H1 (cell line): ENCODE measurements around the gene CFAP221. TPM values are rescaled to one million over a fixed set of nuclear protein-coding genes. Genes with fewer than 3 reads are reported as not detected.
"Not testable (repeated sequence)": the region's sequence is repeated elsewhere in the genome, so short reads cannot be mapped to it uniquely, and the experiment has no call there.

Source experiments
- CTCF ChIA-PET: fragments of 300-600 bp; sonication (Branson Sonifier 250); formaldehyde crosslinking; loops from one replicate; lab custom pipeline; 2021; ENCODE audit not compliant: partially characterized antibody; lab: Charles Lee
- POLR2A ChIA-PET: fragments of 300-600 bp; sonication (Branson Sonifier 250); formaldehyde crosslinking; loops from one replicate; lab custom pipeline; 2021; ENCODE audit warnings: inconsistent platforms; ENCODE audit not compliant: partially characterized antibody; lab: Charles Lee
- DNase-seq, 2 experiments: peaks; one replicate each; pipeline versions ENCODE4 v3.0.0 to v3.0.0-alpha.2; 2010 to 2022; ENCODE audit warnings: low spot score in 2 of 2, low read depth in 1 of 2, mixed read lengths in 1 of 2
- FAIRE-seq: peaks from 2 replicates; lab custom pipeline; 2011; peaks lifted over from hg19 to GRCh38; lab: Jason Lieb, UNC
- H2AFZ ChIP-seq: 2 replicates; pipeline ENCODE4 v1.8.1; 2012; ENCODE audit warnings: low read length, inconsistent platforms
- H2AK5ac ChIP-seq: 2 replicates; pipeline ENCODE4 v1.6.1; 2013; ENCODE audit warnings: low read depth, low read length
- H2BK120ac ChIP-seq: replicated peaks from 2 replicates; pipeline ENCODE3; 2013; ENCODE audit warnings: low read depth, low read length, inconsistent platforms
- H2BK12ac ChIP-seq: 2 replicates; pipeline ENCODE4 v1.6.1; 2013; ENCODE audit warnings: low read depth, low read length
- H2BK15ac ChIP-seq: 2 replicates; pipeline ENCODE4 v1.6.1; 2013; ENCODE audit warnings: low read length
- H2BK20ac ChIP-seq: 2 replicates; pipeline ENCODE4 v1.6.1; 2013; ENCODE audit warnings: low read length
- H2BK5ac ChIP-seq: 2 replicates; pipeline ENCODE4 v1.6.1; 2013; ENCODE audit warnings: low read depth, low read length
- H3K14ac ChIP-seq: 2 replicates; pipeline ENCODE4 v1.6.1; 2013; ENCODE audit warnings: inconsistent platforms; ENCODE audit not compliant: insufficient read length
- H3K18ac ChIP-seq: 2 replicates; pipeline ENCODE4 v1.6.1; 2013; ENCODE audit warnings: low read length; ENCODE audit errors: extremely low read depth
- H3K23ac ChIP-seq: 2 replicates; pipeline ENCODE4 v1.6.1; 2013; ENCODE audit warnings: inconsistent platforms; ENCODE audit not compliant: insufficient read length
- H3K23me2 ChIP-seq: 2 replicates; pipeline ENCODE4 v1.6.1; 2013; ENCODE audit warnings: low read depth, low read length
- H3K27ac ChIP-seq: 2 replicates; pipeline ENCODE4 v1.6.1; 2011; ENCODE audit warnings: low read depth, low read length, inconsistent platforms
- H3K27me3 ChIP-seq, 4 experiments: replicated peaks in 1 of 4; 1 replicate in 1 of 4; 2 replicates in 3 of 4; pipeline versions ENCODE4 v1.6.1 to v1.8.1; 2011 to 2013; ENCODE audit warnings: low read length in 3 of 4, mild to moderate bottlenecking in 3 of 4, inconsistent platforms in 2 of 4, mixed read lengths in 2 of 4, moderate library complexity in 1 of 4; ENCODE audit not compliant: control insufficient read depth in 3 of 4, insufficient read depth in 3 of 4; ENCODE audit errors: extremely low read depth in 1 of 4
- H3K36me3 ChIP-seq, 4 experiments: 2 replicates each; pipeline versions ENCODE4 v1.6.1 to v1.8.1; 2011 to 2013; ENCODE audit warnings: mild to moderate bottlenecking in 4 of 4, low read length in 3 of 4, moderate library complexity in 2 of 4, control low read depth in 1 of 4, inconsistent platforms in 1 of 4; ENCODE audit not compliant: insufficient read depth in 4 of 4, control insufficient read depth in 2 of 4
- H3K4ac ChIP-seq: replicated peaks from 2 replicates; pipeline ENCODE3; 2013; ENCODE audit warnings: low read length, low read depth, mixed read lengths, inconsistent platforms; ENCODE audit not compliant: insufficient read length
- H3K4me1 ChIP-seq, 4 experiments: replicated peaks in 1 of 4; 1 replicate in 1 of 4; 2 replicates in 3 of 4; pipeline versions ENCODE4 v1.6.1 to v1.8.1; 2011 to 2013; ENCODE audit warnings: low read length in 3 of 4, inconsistent platforms in 2 of 4, mixed read lengths in 1 of 4; ENCODE audit not compliant: insufficient read depth in 4 of 4, control insufficient read depth in 3 of 4
- H3K4me2 ChIP-seq, 2 experiments: 2 replicates each; pipeline versions ENCODE4 v1.6.1 to v1.8.1; 2011 to 2013; ENCODE audit warnings: low read depth in 2 of 2, low read length in 2 of 2, control low read depth in 1 of 2, inconsistent platforms in 1 of 2, mild to moderate bottlenecking in 1 of 2; ENCODE audit not compliant: insufficient read depth in 1 of 2
- H3K4me3 ChIP-seq, 4 experiments: fragments of 200-600, 300-600 bp in 1 of 4; sonication (generic), shearing (Covaris generic), sonication (Bioruptor Twin) in 1 of 4; 2 replicates each; pipeline versions ENCODE4 v1.5.1 to v1.8.1; 2011 to 2016; ENCODE audit warnings: low read length in 4 of 4, low read depth in 3 of 4, control low read depth in 2 of 4, inconsistent platforms in 2 of 4, mild to moderate bottlenecking in 2 of 4, mixed read lengths in 1 of 4, moderate library complexity in 1 of 4; ENCODE audit not compliant: insufficient read depth in 2 of 4; ENCODE audit errors: extremely low read depth in 1 of 4
- H3K56ac ChIP-seq: replicated peaks from 2 replicates; pipeline ENCODE3; 2013; ENCODE audit warnings: low read depth, mild to moderate bottlenecking, mixed read lengths, low read length, inconsistent platforms; ENCODE audit not compliant: insufficient read length
- H3K79me1 ChIP-seq: 2 replicates; pipeline ENCODE4 v1.6.1; 2013; ENCODE audit warnings: low read depth, low read length, control low read depth
- H3K79me2 ChIP-seq, 2 experiments: 2 replicates each; pipeline versions ENCODE4 v1.6.1 to v1.8.1; 2012 to 2013; ENCODE audit warnings: low read length in 2 of 2, mild to moderate bottlenecking in 2 of 2, inconsistent platforms in 1 of 2; ENCODE audit not compliant: insufficient read depth in 2 of 2, control insufficient read depth in 1 of 2
- H3K9ac ChIP-seq, 4 experiments: replicated peaks in 1 of 4; 1 replicate in 1 of 4; 2 replicates in 3 of 4; pipeline versions ENCODE4 v1.6.1 to v1.8.1; 2011 to 2013; ENCODE audit warnings: low read depth in 3 of 4, low read length in 3 of 4, control low read depth in 2 of 4, mild to moderate bottlenecking in 2 of 4, moderate library complexity in 2 of 4, inconsistent platforms in 1 of 4; ENCODE audit errors: extremely low read depth in 1 of 4
- H3K9me3 ChIP-seq, 2 experiments: 2 replicates each; pipeline versions ENCODE4 v1.6.1 to v1.8.1; 2012 to 2013; ENCODE audit warnings: mild to moderate bottlenecking in 2 of 2, moderate library complexity in 2 of 2, control low read depth in 1 of 2, inconsistent platforms in 1 of 2, low read depth in 1 of 2, low read length in 1 of 2, mixed read lengths in 1 of 2; ENCODE audit not compliant: insufficient read depth in 2 of 2
- H4K20me1 ChIP-seq, 2 experiments: replicated peaks in 1 of 2; 2 replicates each; pipeline versions ENCODE3 to v1.8.1; 2011 to 2013; ENCODE audit warnings: inconsistent platforms in 2 of 2, low read length in 2 of 2, mild to moderate bottlenecking in 1 of 2; ENCODE audit not compliant: insufficient read depth in 2 of 2, control insufficient read depth in 1 of 2
- H4K5ac ChIP-seq: 2 replicates; pipeline ENCODE4 v1.6.1; 2013; ENCODE audit warnings: low read length, low read depth, mixed read lengths, inconsistent platforms; ENCODE audit not compliant: insufficient read length
- H4K8ac ChIP-seq: 2 replicates; pipeline ENCODE4 v1.8.0; 2013; ENCODE audit warnings: mild to moderate bottlenecking, moderate library complexity, low read length, inconsistent platforms; ENCODE audit not compliant: insufficient read depth; ENCODE audit errors: extremely low read depth
- H4K91ac ChIP-seq: replicated peaks from 2 replicates; pipeline ENCODE3; 2013; ENCODE audit warnings: low read length, mixed read lengths, inconsistent platforms; ENCODE audit not compliant: insufficient read length
- BACH1 ChIP-seq: IDR thresholded peaks from 2 replicates; pipeline ENCODE4 v1.6.1; 2012; ENCODE audit warnings: low read length, improper control_type of control experiment
- KDM4A ChIP-seq: IDR thresholded peaks from one replicate; pipeline ENCODE4 v1.7.1; 2012; ENCODE audit warnings: low read depth, mild to moderate bottlenecking, moderate library complexity, low read length, inconsistent platforms; ENCODE audit not compliant: severe bottlenecking
- TAF1 ChIP-seq: IDR thresholded peaks from 2 replicates; pipeline ENCODE4 v1.6.1; 2011; ENCODE audit warnings: mild to moderate bottlenecking, low read depth, low read length
- TBP ChIP-seq: IDR thresholded peaks from 2 replicates; pipeline ENCODE4 v1.6.1; 2011; ENCODE audit warnings: low read depth, low read length, improper control_type of control experiment
- polyA plus RNA-seq, 7 experiments: library from polyadenylated mRNA; depleted of rRNA in 3 of 7; stranded (reverse) in 5 of 7; unstranded in 2 of 7; fragments of >200 nt in 5 of 7; fragments of 200-250 nt in 2 of 7; gene quantifications; 1 replicate in 5 of 7; 2 replicates in 1 of 7; 4 replicates in 1 of 7; pipeline versions ENCODE4 v1.2.1 to v1.2.3, GENCODE V29; 2011 to 2013; ENCODE audit warnings: missing spikeins in 2 of 7, mixed read lengths in 2 of 7
- total RNA-seq: library from RNA; stranded (reverse); fragmentation: NEBNext Ultra II Directional; extraction: Animal tissue kit (Norgen Biotek cat#: 25700); gene quantifications from 2 replicates; pipeline ENCODE4 v1.2.1, GENCODE V29; 2021

CFAP221 gene
- total and polyA plus RNA-seq, 2 of the 8 experiments (the other 6 are each of a cell fraction or from before 2014, with no cell fraction given) = 0.14 to 0.71 TPM

DNA sequence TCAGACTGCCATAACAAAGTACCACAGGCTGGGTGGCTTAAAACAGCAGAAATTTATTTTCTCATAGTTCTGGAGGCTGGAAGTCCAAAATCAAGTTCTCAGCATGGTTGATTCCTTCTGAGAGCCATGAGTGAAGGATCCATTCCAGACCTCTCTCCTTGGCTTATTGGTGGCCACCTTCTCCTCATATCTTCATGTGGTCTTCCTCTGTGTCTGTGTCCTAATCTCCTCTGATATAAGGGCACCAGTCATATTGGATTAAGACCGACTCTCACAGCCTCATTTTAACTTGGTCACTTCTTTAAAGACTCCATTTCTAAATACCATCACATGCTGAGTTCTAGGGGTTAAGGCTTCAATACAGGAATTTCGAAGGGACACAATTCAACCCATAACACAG is 65.1 kb downstream of the CFAP221 start (continued):
- TF ChIP-seq BACH1 = no peak
- TF ChIP-seq TAF1 = no peak
- TF ChIP-seq KDM4A = no peak
- no peak for TF ChIP-seq TBP

DNA sequence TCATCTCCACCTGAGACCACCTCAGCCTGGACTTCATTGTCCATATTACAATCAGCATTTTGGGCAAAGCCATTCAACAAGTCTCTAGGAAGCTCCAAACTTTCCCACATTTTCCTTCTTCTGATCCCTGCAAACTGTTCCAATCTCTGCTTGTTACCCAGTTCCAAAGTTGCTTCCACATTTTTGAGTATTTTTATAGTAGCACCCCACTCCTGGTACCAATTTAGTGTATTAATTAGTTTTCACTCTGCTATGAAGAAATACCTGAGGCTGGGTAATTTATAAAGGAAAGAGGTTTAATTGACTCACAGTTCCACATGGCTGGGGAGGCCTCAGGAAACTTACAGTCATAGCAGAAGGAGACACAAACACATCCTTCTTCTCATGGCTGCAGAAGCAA is 69.9 kb downstream of the CFAP221 start:
- H3K4me3 ChIP-seq, H2AK5ac ChIP-seq, H2BK120ac ChIP-seq, H3K14ac ChIP-seq, H2BK12ac ChIP-seq, H3K9ac ChIP-seq, H3K56ac ChIP-seq, H3K4me1 ChIP-seq, H2BK15ac ChIP-seq, H3K27me3 ChIP-seq, H3K23ac ChIP-seq, H4K20me1 ChIP-seq, DNase-seq, H3K4ac ChIP-seq, H3K79me1 ChIP-seq, H3K18ac ChIP-seq, H4K5ac ChIP-seq, CTCF ChIA-PET, H3K23me2 ChIP-seq, FAIRE-seq, H4K8ac ChIP-seq, H3K27ac ChIP-seq, H3K36me3 ChIP-seq, POLR2A ChIA-PET, H4K91ac ChIP-seq, H2BK5ac ChIP-seq, H2AFZ ChIP-seq, H3K79me2 ChIP-seq, H3K4me2 ChIP-seq, H2BK20ac ChIP-seq: not testable (repeated sequence)
- peaks cover 10 to 14% of the 10 kb centered on the region in 2 experiments; a peak in 2 of 4 replicates for H3K9me3 ChIP-seq
